Measurements from ENCODE around the gene CDH3.

The CDH3 gene

GRCh38 chr16:68644715-68645493 is at the start of gene CDH3:
CDH3 (plus strand) TSS chr16:68645310; CDS start chr16:68645380, 70 bp downstream.
- DNase-seq = peak; percentile 7

- no peak for DNase-seq
These were observed 48.8 kb upstream of the CDH3 start for GRCh38 chr16:68596266-68596665.

- no peak for DNase-seq
These were observed 45.5 kb upstream of the CDH3 start for GRCh38 chr16:68599586-68599985.

GRCh38 chr16:68605746-68606145 is 39.4 kb upstream of the CDH3 start:
- no peak for DNase-seq

- no peak for DNase-seq
These were observed 37.7 kb upstream of the CDH3 start for GRCh38 chr16:68607443-68607842.

GRCh38 chr16:68608330-68608729 is 36.8 kb upstream of the CDH3 start:
- no peak for DNase-seq

- no peak for DNase-seq
These were observed 32.1 kb upstream of the CDH3 start for GRCh38 chr16:68612996-68613395.

GRCh38 chr16:68617734-68618133 is 27.4 kb upstream of the CDH3 start:
- DNase-seq = no peak

GRCh38 chr16:68626557-68626956 is 18.6 kb upstream of the CDH3 start:
- no peak for DNase-seq

- DNase-seq = no peak
These were observed 17.1 kb upstream of the CDH3 start for GRCh38 chr16:68627951-68628425.

GRCh38 chr16:68629351-68629910 is 15.7 kb upstream of the CDH3 start:
- no peak for DNase-seq

- no peak for DNase-seq
These were observed 9.0 kb upstream of the CDH3 start for GRCh38 chr16:68636064-68636560.

- DNase-seq = no peak
These were observed 8.3 kb upstream of the CDH3 start for GRCh38 chr16:68636818-68637217.

- no peak for DNase-seq
These were observed 4.1 kb upstream of the CDH3 start for GRCh38 chr16:68640972-68641371.

- no peak for DNase-seq
These were observed 3.1 kb upstream of the CDH3 start for GRCh38 chr16:68642047-68642435.

- DNase-seq = no peak
These were observed 2.5 kb upstream of the CDH3 start for GRCh38 chr16:68642436-68643101.

GRCh38 chr16:68643227-68643626 is 1.9 kb upstream of the CDH3 start:
- DNase-seq = no peak

- DNase-seq = no peak
These were observed 1.3 kb upstream of the CDH3 start for GRCh38 chr16:68643847-68644246.

- no peak for DNase-seq
These were observed 814 bp upstream of the CDH3 start for GRCh38 chr16:68644296-68644695.

- DNase-seq = no peak
These were observed 631 bp downstream of the CDH3 start for GRCh38 chr16:68645494-68646388.

GRCh38 chr16:68646953-68647659 is 2.0 kb downstream of the CDH3 start:
- DNase-seq = no peak

- DNase-seq = no peak
These were observed 6.0 kb downstream of the CDH3 start for GRCh38 chr16:68651136-68651535.

All from inflammatory macrophage treated with lipopolysaccharide for 4 hours (primary cell).